Thoracic aorta (tissue), 2 donors: Measurements from ENCODE around the gene DCTPP1. TPM values are rescaled to one million over a fixed set of nuclear protein-coding genes. Genes with fewer than 3 reads are reported as not detected.
"Not testable (repeated sequence)": the region's sequence is repeated elsewhere in the genome, so short reads cannot be mapped to it uniquely, and the experiment has no call there.

Experiments
- ATAC-seq: fragments of 150-250 bp; one replicate; pipeline ENCODE4 v1.8.0; 2017; ENCODE audit warnings: low read depth; ENCODE audit not compliant: insufficient number of reproducible peaks, low FRiP score
- DNase-seq: peaks from one replicate; pipeline ENCODE4 v3.0.0-alpha.2; 2020; ENCODE audit warnings: low spot score
- H3K27ac ChIP-seq, 2 donors: fragments of 200-600 bp; sonication (generic); 1 replicate in 1 of 2; 2 replicates in 1 of 2; pipeline ENCODE4 v1.5.1; 2016; ENCODE audit warnings: mild to moderate bottlenecking in 2 of 2, moderate library complexity in 2 of 2
- H3K27me3 ChIP-seq: fragments of 200-600 bp; sonication (generic); replicated peaks from 2 replicates; pipeline ENCODE4 v1.6.0; 2016; ENCODE audit warnings: mild to moderate bottlenecking; ENCODE audit not compliant: insufficient read depth
- H3K36me3 ChIP-seq: fragments of 200-600 bp; sonication (generic); one replicate; pipeline ENCODE4 v1.5.1; 2016
- H3K4me1 ChIP-seq, 2 donors: fragments of 200-600 bp; sonication (generic); 1 replicate in 1 of 2; 2 replicates in 1 of 2; pipeline versions ENCODE4 v1.5.1 to v1.6.0; 2016; ENCODE audit warnings: low read depth in 2 of 2, mild to moderate bottlenecking in 1 of 2; ENCODE audit not compliant: control insufficient read depth in 1 of 2
- H3K4me3 ChIP-seq: fragments of 200-600 bp; sonication (generic); 2 replicates; pipeline ENCODE4 v1.5.1; 2016; ENCODE audit warnings: mild to moderate bottlenecking
- H3K9me3 ChIP-seq: fragments of 200-600 bp; sonication (generic); 2 replicates; pipeline ENCODE4 v1.5.1; 2016
- total RNA-seq, 2 donors: library from RNA; depleted of rRNA; stranded (reverse); fragments of >200 nt; gene quantifications; one replicate each; pipeline versions ENCODE4 v1.1.0 to v1.2.3, GENCODE V29; 2016
- TF ChIP-seq, protein P1 (sequence below): fragments of 200-600 bp; sonication (generic); IDR thresholded peaks from one replicate; pipeline ENCODE4 v1.5.1; 2019; ENCODE audit warnings: antibody characterized with exemption

DCTPP1 gene
- total RNA-seq, 2 donors from 2014 or later: 16.7 to 24.0 TPM

DNA sequence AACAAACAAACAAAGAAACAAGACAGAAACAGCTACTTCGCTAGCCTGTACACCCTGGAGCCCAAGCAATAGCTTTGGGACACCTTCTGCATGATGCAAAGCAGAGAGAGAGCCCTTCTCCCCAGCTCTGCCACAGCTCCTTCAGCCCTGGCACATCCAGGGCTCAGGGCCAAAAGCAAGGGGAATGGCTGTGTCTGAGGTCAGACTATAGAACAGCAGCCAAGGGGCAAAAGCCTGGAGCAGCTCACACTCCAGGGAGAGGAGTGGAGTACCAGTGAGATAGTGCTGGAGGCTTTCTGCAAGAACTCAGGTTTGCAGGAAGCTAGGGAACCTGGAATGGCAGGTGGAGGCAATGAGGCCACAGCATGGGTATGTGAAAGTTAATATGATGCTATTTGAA, 27.4 kb upstream of the DCTPP1 start:
- H3K27me3 ChIP-seq: no peaks in the 10 kb centered on the region
- TF ChIP-seq, protein P1, sequence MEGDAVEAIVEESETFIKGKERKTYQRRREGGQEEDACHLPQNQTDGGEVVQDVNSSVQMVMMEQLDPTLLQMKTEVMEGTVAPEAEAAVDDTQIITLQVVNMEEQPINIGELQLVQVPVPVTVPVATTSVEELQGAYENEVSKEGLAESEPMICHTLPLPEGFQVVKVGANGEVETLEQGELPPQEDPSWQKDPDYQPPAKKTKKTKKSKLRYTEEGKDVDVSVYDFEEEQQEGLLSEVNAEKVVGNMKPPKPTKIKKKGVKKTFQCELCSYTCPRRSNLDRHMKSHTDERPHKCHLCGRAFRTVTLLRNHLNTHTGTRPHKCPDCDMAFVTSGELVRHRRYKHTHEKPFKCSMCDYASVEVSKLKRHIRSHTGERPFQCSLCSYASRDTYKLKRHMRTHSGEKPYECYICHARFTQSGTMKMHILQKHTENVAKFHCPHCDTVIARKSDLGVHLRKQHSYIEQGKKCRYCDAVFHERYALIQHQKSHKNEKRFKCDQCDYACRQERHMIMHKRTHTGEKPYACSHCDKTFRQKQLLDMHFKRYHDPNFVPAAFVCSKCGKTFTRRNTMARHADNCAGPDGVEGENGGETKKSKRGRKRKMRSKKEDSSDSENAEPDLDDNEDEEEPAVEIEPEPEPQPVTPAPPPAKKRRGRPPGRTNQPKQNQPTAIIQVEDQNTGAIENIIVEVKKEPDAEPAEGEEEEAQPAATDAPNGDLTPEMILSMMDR: no peak
- H3K4me1 ChIP-seq: no peaks in the 10 kb centered on the region
- no peak overlapping the region for H3K4me3 ChIP-seq
- DNase-seq (no peak), ATAC-seq (no peak)
- no peaks in the 10 kb centered on the region for H3K36me3 ChIP-seq
- no peak overlapping the region for H3K27ac ChIP-seq
- no peaks in the 10 kb centered on the region for H3K9me3 ChIP-seq

DNA sequence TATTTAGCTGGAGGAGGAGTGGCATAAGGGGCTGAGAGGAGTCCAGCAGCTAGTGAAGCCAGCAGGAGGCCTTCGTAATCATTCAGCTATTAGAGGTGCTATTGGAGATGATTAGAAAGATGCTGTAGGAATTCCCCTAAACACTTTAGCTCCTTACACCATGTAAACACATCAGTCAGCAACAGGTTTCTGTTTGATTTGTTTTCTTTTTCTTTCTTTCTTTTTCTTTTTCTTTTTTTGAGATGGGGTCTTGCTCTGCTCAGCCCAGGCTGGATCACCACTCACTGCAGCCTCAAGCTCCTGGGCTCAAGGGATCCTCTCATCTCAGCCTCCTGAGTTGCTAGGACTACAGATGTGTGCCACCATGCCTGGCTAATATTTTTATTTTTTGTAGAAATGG, 26.5 kb upstream of the DCTPP1 start:
- TF ChIP-seq, protein P1: no peak
- no peak for ATAC-seq
- no peaks in the 10 kb centered on the region for H3K4me1 ChIP-seq

DNA sequence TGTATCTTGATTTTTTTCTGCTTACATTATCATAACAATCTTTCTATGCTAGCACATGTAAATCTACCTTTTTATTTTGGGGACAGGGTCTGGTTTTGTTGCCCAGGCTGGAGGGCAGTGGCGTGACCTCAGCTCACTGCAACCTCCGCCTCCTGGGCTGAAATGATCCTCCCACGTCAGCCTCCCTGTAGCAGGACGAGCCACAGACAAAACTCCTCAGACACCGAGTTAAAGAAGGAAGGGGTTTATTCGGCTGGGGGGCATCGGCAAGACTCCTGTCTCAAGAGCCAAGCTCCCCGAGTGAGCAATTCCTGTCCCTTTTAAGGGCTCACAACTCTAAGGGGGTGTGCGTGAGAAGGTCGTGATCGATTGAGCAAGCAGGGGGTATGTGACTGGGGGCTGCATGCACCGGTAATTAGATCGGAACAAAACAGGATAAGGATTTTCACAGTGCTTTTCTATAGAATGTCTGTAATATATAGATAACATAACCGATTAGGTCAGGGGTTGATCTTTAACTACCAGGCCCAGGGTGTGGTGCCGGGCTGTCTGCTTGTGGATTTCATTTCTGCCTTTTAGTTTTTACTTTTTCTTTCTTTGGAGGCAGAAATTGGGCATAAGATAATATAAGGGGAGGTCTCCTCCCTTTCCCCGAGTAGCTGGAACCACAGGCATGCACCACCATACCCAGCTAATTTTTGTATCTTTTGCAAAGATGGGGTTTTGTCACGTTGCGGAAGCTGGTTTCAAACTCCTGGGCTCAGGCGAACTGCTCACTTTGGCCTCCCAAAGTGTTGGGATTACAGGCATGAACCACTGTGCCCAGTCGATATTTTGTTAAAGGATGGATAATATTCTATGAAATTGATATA, 23.1 kb upstream of the DCTPP1 start:
- not testable (repeated sequence) for H3K4me1 ChIP-seq, H3K9me3 ChIP-seq, H3K36me3 ChIP-seq, H3K27me3 ChIP-seq, H3K27ac ChIP-seq, DNase-seq, H3K4me3 ChIP-seq, ATAC-seq

More for the DNA sequence above, 26.5 kb upstream of the DCTPP1 start:
- Histone ChIP-seq H3K27me3 (no peaks in the 10 kb centered on the region), H3K36me3 (no peaks in the 10 kb centered on the region), H3K27ac (no peak overlapping the region), H3K9me3 (no peaks in the 10 kb centered on the region), H3K4me3 (no peak overlapping the region)
- DNase-seq: no peak

DNA sequence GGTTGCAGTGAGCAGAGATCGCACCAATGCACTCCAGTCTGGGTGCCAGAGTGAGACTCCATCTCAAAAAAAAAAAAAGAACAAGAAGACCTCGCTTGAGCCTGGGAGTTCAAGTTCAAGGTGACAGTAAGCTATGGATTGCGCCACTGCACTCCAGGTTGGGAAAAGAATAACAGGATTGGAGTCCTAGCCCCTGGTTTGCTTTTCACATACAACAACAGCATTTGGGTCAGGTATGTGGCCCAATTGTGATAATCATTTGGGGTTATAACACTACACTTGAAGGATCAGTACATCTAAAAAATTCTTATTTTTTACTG, 19.2 kb upstream of the DCTPP1 start:
- H3K27ac ChIP-seq: no peak overlapping the region
- H3K9me3 ChIP-seq: no peaks in the 10 kb centered on the region
- no peaks in the 10 kb centered on the region for H3K36me3 ChIP-seq
- ATAC-seq (no peak), DNase-seq (no peak)
- H3K27me3 ChIP-seq: no peaks in the 10 kb centered on the region
- TF ChIP-seq, protein P1: no peak
- H3K4me3 ChIP-seq: no peak overlapping the region
- H3K4me1 ChIP-seq: peaks cover 8 to 17% of the 10 kb centered on the region in 2 donors

DNA sequence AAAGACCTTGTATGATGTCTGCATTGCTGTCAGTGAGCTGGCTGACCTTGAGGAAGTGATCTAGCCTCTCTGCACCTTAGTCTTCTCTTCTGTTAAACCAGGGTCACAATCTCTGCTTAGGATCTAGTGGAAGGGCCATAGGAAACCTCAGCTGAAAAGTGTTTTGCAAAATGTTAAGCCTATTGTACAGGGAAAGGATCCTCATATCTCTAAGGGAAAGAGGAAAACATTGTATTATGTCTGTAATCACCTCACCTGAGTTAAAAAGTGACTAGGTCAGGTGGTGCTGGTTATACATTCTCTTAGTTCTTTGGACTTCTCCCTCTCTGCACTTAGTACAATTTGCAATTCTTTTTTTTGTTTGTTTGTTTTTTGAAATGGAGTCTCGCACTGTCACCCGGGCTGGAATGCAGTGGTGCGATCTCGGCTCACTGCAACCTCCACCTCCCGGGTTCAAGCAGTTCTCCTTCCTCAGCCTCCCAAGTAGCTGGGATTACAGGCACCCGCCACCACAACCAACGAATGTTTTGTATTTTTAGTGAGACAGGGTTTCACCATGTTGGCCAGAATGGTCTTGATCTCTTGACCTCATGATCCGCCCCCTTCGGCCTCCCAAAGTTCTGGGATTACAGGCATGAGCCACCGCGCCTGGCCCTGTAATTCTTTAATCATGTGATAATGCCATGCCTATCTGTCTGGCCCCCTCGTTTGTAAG, 17.8 kb upstream of the DCTPP1 start:
- peaks cover 9 to 20% of the 10 kb centered on the region in 2 donors for H3K4me1 ChIP-seq
- H3K27ac ChIP-seq: no peak overlapping the region
- H3K9me3 ChIP-seq: no peaks in the 10 kb centered on the region
- no peaks in the 10 kb centered on the region for H3K36me3 ChIP-seq
- no peaks in the 10 kb centered on the region for H3K27me3 ChIP-seq
- no peak for ATAC-seq
- TF ChIP-seq, protein P1: no peak
- no peak overlapping the region for H3K4me3 ChIP-seq
- DNase-seq: no peak
